Loucy (cell line): Measurements from ENCODE around the gene ZFAND3.

Experiments
- CTCF ChIP-seq: fragments of 200-600 bp; sonication (generic); conservative IDR thresholded peaks from 2 replicates; pipeline ENCODE4 v1.5.1; 2014; ENCODE audit warnings: mild to moderate bottlenecking, antibody characterized with exemption, low read length
- EZH2phosphoT487 ChIP-seq: fragments of 200-600 bp; IDR thresholded peaks from 2 replicates; pipeline ENCODE4 v1.6.1; 2018; ENCODE audit warnings: antibody characterized with exemption, mild to moderate bottlenecking, moderate library complexity, borderline replicate concordance

GRCh38 chr6:38025451-38025850 is 205.9 kb downstream of the ZFAND3 start:
- no peak for TF ChIP-seq CTCF
- no peak for TF ChIP-seq EZH2phosphoT487
